Measurements from ENCODE around the gene APLP1. TPM values are rescaled to one million over a fixed set of nuclear protein-coding genes. Genes with fewer than 3 reads are reported as not detected.

APLP1 gene
- total and polyA plus RNA-seq, 7 donors, result 0.48 to 4.1 (median 0.84) TPM

GRCh38 chr19:35904311-35905068, 36.1 kb downstream of the APLP1 start:
- H3K27ac ChIP-seq, result no peak overlapping the region
- ATAC-seq (no peak), DNase-seq (no peak)
- H3K36me3 ChIP-seq (ENCODE audit: insufficient read depth in 1 of 2, low read depth in 1 of 2), result no peaks in the 10 kb centered on the region
- intact Hi-C loops (cut with DNase I), result no loop called here
- peaks cover 0 to 2% (median 0%) of the 10 kb centered on the region in 3 donors for H3K27me3 ChIP-seq (ENCODE audit: insufficient read depth in 3 of 3, low read length in 2 of 3)
- no peaks in the 10 kb centered on the region for H3K9me3 ChIP-seq
- no peak overlapping the region for H3K4me3 ChIP-seq
- H3K4me1 ChIP-seq, result no peaks in the 10 kb centered on the region
- no peak for TF ChIP-seq CTCF (IDR thresholded peaks at IDR 0.05)
- 72 to 75% (median 73%) methylated on average over 10 of the region's 10 CpGs for WGBS, 3 donors

GRCh38 chr19:35905178-35905727, 36.9 kb downstream of the APLP1 start:
- H3K27me3 ChIP-seq (ENCODE audit: insufficient read depth in 3 of 3, low read length in 2 of 3), result peaks cover 0 to 2% (median 0%) of the 10 kb centered on the region in 3 donors
- peak overlapping the region; percentile 15 for H3K4me3 ChIP-seq
- no peak for ATAC-seq
- no peak for DNase-seq
- H3K36me3 ChIP-seq (ENCODE audit: insufficient read depth in 1 of 2, low read depth in 1 of 2), result no peaks in the 10 kb centered on the region
- H3K27ac ChIP-seq, result no peak overlapping the region
- no peaks in the 10 kb centered on the region for H3K4me1 ChIP-seq
- no peaks in the 10 kb centered on the region for H3K9me3 ChIP-seq
- TF ChIP-seq CTCF (IDR thresholded peaks at IDR 0.05), result no peak
- 35 to 51% (median 50%) methylated on average over 6 of the region's 6 CpGs for WGBS, 3 donors
- intact Hi-C loops (cut with DNase I), result no loop called here

GRCh38 chr19:35907377-35907745, 39.0 kb downstream of the APLP1 start:
- Histone ChIP-seq H3K9me3 (no peaks in the 10 kb centered on the region), H3K4me1 (no peaks in the 10 kb centered on the region), H3K27me3 (ENCODE audit: insufficient read depth in 3 of 3, low read length in 2 of 3) (peaks cover 0 to 2% (median 0%) of the 10 kb centered on the region in 3 donors), H3K4me3 (peak overlapping the region; percentile 42), H3K27ac (no peak overlapping the region), H3K36me3 (ENCODE audit: insufficient read depth in 1 of 2, low read depth in 1 of 2) (no peaks in the 10 kb centered on the region)
- ATAC-seq (no peak), DNase-seq (no peak)
- 35 to 40% (median 39%) methylated on average over 12 of the region's 12 CpGs for WGBS, 3 donors
- intact Hi-C loops (cut with DNase I), result no loop called here
- TF ChIP-seq CTCF (IDR thresholded peaks at IDR 0.05), result no peak

GRCh38 chr19:35908010-35908441, 39.7 kb downstream of the APLP1 start, which contains the start of gene TYROBP:
TSS of gene TYROBP (minus strand) at chr19:35908295. CDS start at chr19:35908228, 67 bp downstream.
- no peaks in the 10 kb centered on the region for H3K27me3 ChIP-seq (ENCODE audit: insufficient read depth in 3 of 3, low read length in 2 of 3)
- H3K4me3 ChIP-seq, result peak within 1 kb of the TSS; percentile 42
- 52 to 62% (median 52%) methylated on average over 9 of the region's 9 CpGs for WGBS, 3 donors
- ATAC-seq, result peak in 1 of 4 donors; percentile 42
- no peak for TF ChIP-seq CTCF (IDR thresholded peaks at IDR 0.05)
- no peak within 1 kb of the TSS for H3K27ac ChIP-seq
- intact Hi-C loops (cut with DNase I), result no loop called here
- no peaks in the 10 kb centered on the region for H3K9me3 ChIP-seq
- H3K36me3 ChIP-seq (ENCODE audit: insufficient read depth in 1 of 2, low read depth in 1 of 2), result no peaks in the 10 kb centered on the region
- no peaks in the 10 kb centered on the region for H3K4me1 ChIP-seq
- peak in 1 of 2 donors; percentile 67 for DNase-seq
